Left forelimb (tissue), 1 donor: ENCODE results near the gene TUBA4B.
"Not testable (repeated sequence)": the region's sequence is repeated elsewhere in the genome, so short reads cannot be mapped to it uniquely, and the experiment has no call there.

Experiments used
- DNase-seq: peaks from one replicate; pipeline ENCODE4 v3.0.0-alpha.2; 2018; ENCODE audit warnings: low spot score

Gene TUBA4B

GRCh38 chr2:219277703-219278654 is 24.9 kb downstream of the TUBA4B start:
- peak; percentile 87 for DNase-seq

GRCh38 chr2:219278655-219279150 is 25.7 kb downstream of the TUBA4B start:
- no peak for DNase-seq

GRCh38 chr2:219279151-219279915 is 26.3 kb downstream of the TUBA4B start, which contains the start of gene DNAJB2:
Gene DNAJB2, plus strand, starts transcription at chr2:219279366. Its CDS starts 468 bp downstream, at chr2:219279834.
- peak; percentile 100 for DNase-seq

GRCh38 chr2:219279916-219280516 is 27.0 kb downstream of the TUBA4B start:
- peak; percentile 64 for DNase-seq

GRCh38 chr2:219280651-219281050 is 27.6 kb downstream of the TUBA4B start:
- DNase-seq, result no peak

GRCh38 chr2:219281588-219281987 is 28.5 kb downstream of the TUBA4B start:
- no peak for DNase-seq

- no peak for DNase-seq
Observed at GRCh38 chr2:219282375-219282774, 29.3 kb downstream of the TUBA4B start.

- no peak for DNase-seq
Observed at GRCh38 chr2:219282943-219283581, 30.0 kb downstream of the TUBA4B start.

GRCh38 chr2:219284501-219285372 is 31.7 kb downstream of the TUBA4B start:
- no peak for DNase-seq

GRCh38 chr2:219285373-219285735 is 32.3 kb downstream of the TUBA4B start:
- no peak for DNase-seq

GRCh38 chr2:219285894-219286425 is 32.9 kb downstream of the TUBA4B start:
- no peak for DNase-seq

- DNase-seq, result peak; percentile 64
Observed at GRCh38 chr2:219286436-219287115, 33.5 kb downstream of the TUBA4B start.

GRCh38 chr2:219287116-219287440 is 34.0 kb downstream of the TUBA4B start:
- not testable (repeated sequence) for DNase-seq

GRCh38 chr2:219287580-219288265 is 34.7 kb downstream of the TUBA4B start:
- peak; percentile 61 for DNase-seq

- no peak for DNase-seq
Observed at GRCh38 chr2:219289195-219289536, 36.1 kb downstream of the TUBA4B start.

GRCh38 chr2:219289537-219290361 is 36.7 kb downstream of the TUBA4B start:
- DNase-seq, result peak; percentile 91

- peak; percentile 48 for DNase-seq
Observed at GRCh38 chr2:219290381-219291171, 37.5 kb downstream of the TUBA4B start.

GRCh38 chr2:219291394-219291793 is 38.4 kb downstream of the TUBA4B start:
- DNase-seq, result peak; percentile 41
